ENCODE results near the gene TMEM222. TPM values are rescaled to one million over a fixed set of nuclear protein-coding genes. Genes with fewer than 3 reads are reported as not detected.
"Not testable (repeated sequence)": the region's sequence is repeated elsewhere in the genome, so short reads cannot be mapped to it uniquely, and the experiment has no call there.

TMEM222 gene
- total RNA-seq, 1 donor from 2014 or later = 43.4 TPM

DNA sequence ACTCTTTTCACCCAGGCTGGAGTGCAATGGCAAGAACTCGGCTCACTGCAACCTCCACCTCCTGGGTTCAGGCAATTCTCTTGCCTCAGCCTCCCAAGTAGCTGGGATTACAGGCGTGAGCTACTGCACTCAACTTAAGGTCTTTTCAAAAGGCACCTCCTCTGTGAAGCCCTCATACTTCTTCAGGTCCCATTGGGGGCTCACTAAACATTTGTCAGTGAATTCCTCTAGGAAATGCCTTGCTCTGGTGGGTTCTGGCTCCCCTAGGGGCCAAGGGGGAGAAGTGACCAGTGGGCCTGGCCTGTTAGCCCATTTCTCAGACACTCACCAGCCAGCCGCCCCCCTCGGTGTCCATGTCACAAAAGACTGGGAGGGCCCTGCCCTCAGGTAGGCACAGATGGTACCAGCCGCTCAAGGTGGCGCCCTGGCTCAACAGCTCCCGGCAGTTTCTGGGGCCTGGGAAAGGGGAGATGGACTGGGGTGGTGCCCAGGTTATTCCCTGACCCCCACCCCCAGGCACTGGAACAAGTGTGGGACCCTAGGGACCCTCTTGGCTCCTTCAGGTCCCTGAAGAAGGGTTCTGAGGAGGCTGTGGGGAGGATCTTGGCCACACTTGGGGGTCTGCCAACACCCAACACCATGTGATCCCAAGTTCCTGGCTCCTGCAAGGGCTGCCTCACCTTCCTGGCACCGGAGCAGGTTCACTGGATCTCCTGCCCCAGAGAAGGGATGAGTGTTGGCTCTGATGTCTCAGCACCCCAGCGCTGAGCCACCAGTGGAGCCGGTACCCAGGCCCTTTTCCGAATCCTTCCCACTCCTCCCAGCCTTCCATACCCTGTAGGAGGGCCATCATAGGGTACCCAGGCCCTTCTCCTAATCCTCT lies 51.1 kb downstream of the TMEM222 start:
- intact Hi-C loops (cut with micrococcal nuclease) = no loop called here

DNA sequence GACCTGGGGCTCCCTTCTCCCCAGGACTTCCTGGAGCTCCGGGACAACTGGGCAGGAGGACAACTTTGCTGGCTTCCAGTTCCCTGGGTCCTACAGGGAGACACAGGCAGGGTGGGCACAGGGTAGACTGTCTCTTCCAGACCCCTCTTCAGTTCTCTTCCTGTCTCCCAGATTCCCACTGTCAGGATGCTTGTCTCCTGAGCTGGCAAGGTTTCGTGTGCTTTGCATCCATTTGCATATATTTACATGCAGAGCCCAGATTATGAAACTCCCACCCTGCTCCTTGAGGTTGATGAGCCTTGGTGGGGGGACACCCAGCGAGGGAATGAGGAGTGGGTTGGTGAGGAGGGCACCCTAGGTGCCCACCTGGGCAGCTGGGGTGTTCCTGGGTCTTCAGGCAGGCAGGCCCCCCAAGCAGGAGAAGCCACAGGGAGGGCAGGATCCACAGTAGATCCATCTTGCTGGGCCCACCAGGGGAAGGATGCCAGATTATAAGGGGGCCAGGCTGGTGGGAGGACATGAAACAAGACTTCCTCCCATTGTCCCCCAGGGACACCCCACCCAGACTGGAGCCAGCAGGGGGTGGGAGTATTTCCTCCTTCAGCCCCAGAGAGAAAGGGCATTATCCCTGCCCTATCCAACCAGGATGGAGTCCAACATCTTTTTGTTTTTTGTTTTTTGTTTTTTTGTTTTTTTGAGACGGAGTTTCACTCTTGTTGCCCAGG lies 52.6 kb downstream of the TMEM222 start, which contains the start of gene FCN3:
Gene FCN3 (minus strand): TSS at position 463 of the 725 bp plus-strand sequence. CDS start 6 bp downstream, at position 457.
- intact Hi-C loops (cut with micrococcal nuclease) = no loop called here

DNA sequence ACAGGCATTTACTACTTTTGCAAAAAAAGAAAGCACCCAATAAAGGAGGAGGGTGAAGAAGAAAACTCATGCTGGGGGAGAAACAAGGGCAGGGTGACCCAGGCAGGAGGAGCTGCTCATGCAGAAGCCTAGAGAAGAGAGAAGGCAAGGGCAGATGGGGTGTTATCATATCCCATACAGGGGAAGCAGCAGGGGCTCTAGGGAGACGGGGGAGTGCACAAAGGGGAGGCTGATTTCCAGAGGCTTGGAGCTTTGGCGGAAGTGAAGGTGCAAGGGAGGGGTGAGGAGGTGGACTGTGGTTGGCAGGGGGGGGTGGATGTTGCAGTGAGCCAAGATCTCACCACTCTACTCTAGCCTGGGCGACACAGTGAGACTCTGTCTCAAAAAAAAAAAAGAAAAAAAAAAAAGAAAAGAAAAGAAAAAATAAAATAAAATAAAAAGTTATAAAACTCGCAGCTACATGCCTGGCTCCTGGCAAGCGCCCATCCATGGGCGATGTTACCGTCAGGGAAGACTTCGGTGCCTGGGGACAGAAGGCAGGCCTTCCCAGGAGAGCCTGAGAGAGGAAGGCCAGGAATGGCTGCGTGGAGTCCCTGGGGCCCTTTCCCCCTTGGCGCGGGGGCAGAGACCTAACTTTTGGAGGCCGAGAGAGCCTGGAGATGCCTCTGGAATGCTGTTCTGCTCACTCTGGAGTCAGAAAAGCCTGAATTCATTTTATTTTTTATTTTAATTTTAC lies 56.0 kb downstream of the TMEM222 start:
- intact Hi-C loops (cut with micrococcal nuclease) = no loop called here

DNA sequence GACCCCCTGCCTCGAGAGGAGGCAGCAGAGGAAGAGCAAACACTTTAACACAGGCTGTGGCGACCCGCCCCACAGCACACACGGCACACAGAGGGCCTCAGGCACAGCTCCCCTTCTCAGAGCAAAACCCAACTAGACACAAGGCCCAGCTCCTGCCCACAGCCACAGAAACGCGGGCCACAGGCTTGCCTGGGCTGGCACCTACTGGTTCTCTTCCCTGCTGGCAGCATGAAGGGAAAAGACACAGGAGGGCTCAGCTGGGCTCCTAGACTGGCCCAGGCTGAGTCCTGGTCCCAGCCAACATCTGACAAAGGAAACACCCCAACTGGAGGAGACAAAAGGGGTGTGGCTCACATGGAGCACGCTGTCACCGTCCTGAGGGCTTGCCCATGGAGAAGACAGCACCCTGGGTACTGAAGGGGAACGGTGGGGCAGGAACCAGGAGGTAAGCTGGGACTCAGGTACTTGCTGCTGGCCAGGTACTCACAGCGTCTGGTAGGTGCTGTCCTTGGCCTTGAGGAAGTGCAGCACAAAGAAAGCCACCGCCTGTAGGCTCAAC lies 57.7 kb downstream of the TMEM222 start:
- intact Hi-C loops (cut with micrococcal nuclease) = no loop called here

DNA sequence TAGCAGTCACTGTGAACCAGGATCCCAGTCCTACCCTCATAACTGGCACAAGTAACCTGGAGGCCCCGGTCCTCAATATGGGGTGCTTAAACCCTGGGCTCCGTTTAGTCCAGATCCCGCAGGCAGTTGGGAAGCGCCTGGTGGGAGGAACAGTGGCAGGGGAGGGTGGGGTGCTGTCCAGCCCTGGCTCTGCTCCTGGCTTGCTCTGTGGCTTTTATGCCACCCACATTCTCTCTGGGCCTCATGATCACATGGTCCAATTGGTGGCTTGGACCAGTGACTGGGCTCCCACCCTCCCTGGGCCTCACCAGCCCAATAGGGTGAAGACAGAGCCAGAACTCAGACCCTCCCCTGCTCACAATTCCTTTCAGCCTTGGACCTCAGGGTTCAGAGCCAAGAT lies 58.3 kb downstream of the TMEM222 start:
- intact Hi-C loops (cut with micrococcal nuclease) = no loop called here

DNA sequence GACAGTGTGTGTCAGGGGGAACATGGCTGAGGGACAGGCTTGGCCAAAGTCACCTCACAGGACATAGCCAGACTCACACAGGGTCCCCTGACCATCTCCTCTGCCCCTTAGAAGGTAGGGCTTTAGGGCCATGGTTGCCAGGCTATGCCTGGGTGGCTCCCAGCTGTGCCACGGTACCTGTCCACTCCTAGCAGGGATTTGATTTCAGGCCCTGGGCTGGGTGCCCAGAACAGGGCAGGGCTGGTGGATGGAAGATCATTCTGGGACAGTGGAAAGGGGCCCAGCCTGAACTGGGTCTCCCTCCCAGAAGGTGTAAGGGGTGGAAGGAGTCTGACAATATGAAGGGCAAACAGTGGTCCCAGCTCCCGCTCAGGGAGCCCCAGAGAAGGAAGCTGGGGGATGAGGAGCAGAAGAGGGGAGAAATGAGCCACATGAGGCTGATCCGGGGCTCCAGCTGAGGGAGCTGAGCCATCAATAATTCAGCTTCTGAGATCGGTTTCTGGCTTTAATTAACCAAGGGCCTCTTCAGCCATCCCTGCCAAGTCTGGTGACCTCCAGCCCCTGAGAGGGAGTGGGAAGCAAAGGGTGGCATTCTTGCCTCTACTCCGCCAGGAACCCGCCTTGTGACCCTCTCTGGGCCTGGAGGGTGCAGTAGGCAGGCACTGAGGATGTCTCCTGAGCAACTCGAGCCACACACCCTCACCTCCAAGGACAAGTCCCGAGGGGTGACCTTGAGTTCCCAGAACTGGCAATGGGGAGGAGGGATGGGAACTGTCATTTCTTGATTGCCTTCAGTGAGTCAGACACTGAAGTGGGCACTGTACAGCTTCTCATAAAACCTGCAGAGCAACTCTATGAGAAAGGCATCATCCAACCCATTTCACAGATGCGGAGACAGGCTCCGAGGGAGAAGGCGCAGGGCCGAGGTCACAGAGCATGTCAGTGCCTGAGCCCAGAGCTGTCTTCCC lies 59.1 kb downstream of the TMEM222 start:
- intact Hi-C loops (cut with micrococcal nuclease) = no loop called here

DNA sequence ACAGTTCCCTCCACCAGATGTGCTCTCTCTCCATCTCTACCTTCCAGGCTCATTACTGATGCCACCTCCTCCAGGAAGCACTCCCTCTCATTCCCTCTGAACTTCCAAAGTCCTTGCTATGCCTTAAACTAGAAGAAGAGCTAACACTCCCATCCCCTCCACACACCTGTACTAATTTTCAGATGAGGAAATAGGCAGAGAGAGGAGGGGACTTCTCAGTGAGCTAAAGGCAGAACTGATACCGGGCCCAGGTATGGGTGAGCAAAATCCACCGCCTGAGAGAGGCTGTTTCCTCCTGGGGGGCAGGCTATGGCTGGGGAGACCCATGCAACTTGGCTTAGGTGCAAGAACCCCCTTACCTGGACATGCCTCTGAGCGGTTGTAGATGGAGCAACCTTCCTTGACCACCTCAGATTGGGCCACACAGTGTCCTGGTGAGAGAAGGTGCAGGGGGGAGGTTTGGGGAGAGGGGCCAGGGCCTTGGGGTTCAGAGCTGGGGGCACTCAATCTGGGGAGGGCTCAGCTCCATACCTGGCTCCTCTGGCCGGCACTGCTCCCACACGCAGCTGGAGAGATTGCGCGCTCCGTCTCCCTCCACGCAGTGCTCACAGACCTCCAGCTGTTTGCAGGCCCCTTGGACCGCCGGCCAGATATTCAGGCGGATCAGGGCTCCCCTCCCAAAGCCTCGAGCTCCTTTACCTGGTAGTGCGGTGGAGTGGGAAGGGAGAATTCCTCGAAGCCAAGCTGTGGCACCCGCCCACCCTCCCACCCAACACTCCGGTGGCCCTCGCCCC lies 60.2 kb downstream of the TMEM222 start:
- intact Hi-C loops (cut with micrococcal nuclease) = no loop called here

DNA sequence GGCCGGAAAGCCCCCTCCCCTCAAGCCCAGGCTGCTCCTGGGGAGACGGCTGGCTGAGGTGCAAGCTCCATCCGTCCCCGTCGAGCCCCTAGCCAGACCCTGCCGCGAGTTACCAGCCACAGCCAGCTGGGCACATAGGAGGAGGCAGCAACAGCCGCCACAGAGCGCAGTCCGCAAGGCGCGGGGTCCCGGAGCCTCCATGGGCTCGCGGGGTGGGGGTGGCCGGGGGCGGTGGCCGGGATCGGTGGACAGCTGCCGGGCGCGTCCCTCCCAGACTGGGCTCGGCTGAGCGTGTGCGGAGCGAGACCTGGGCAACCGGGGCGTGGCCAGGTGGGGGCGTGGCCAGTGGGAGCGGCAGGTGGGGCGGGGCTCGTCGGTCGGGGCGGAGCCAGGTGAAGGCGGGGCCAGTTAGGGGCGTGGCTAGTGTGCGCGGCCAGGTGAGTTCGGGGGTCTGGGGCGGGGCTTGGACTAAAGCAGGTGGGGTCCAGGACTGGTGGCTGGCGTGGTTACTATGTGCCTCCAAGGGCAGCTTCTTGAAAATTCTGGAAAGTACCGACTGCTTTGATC lies 61.2 kb downstream of the TMEM222 start, which contains the start of gene CD164L2:
Gene CD164L2 (minus strand): TSS at position 295 of the 567 bp plus-strand sequence. CDS start 94 bp downstream, at position 201.
- intact Hi-C loops (cut with micrococcal nuclease) = loop anchor here (1.0 kb wide), 3 partner anchors 9 to 26 kb away; partner anchors contain the start of gene GPR3

DNA sequence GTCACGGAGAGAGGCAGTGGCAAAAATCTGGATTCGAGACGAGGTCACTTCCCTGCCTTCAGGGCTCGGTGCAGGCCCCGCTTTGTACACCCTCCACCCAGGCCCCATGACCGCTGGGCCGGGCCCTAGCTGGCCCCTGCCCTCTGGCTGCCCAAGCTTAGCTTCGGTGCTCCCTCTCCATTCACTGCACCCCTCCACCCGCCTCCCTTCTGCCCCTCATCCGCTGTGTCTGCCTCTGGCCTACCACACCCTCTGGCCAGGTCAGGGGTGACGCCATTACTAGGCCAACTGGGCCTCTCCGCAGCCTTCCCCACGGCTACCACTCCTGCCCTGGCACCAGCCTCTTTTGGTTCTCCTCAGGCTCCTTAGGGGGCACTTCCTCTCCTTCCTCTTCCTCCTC lies 61.7 kb downstream of the TMEM222 start:
- intact Hi-C loops (cut with micrococcal nuclease) = loop anchor here (1.0 kb wide), 3 partner anchors 9 to 26 kb away; partner anchors contain the start of gene GPR3

DNA sequence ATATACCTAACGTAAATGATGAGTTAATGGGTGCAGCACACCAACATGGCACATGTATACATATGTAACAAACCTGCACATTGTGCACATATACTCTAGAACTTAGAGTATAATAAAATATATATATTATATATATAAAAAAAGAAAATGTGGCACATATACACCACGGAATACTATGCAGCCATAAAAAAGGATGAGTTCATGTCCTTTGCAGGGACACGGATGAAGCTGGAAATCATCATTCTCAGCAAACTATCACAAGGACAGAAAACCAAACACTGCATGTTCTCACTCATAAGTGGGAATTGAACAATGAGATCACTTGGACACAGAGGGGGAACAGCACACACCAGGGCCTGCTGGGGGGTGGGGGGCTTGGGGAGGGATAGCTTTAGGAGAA lies 62.8 kb downstream of the TMEM222 start:
- intact Hi-C loops (cut with micrococcal nuclease) = not testable (repeated sequence)

Other genes with a start within 250 kb of the TMEM222 start
- gene SLC9A1, start 167.0 kb upstream of the TMEM222 start, total RNA-seq = 28.0 and 30.0 TPM in 2 replicates
- gene WDTC1, start 87.5 kb upstream of the TMEM222 start, total RNA-seq = 31.6 and 33.2 TPM in 2 replicates
- gene SYTL1, start 19.9 kb downstream of the TMEM222 start, total RNA-seq = 104 and 105 TPM in 2 replicates
- 14.7 and 15.5 TPM in 2 replicates for gene MAP3K6, start 44.8 kb downstream of the TMEM222 start, total RNA-seq
- gene FCN3, start 52.7 kb downstream of the TMEM222 start, total RNA-seq = not detected in 2 replicates
- not detected in 2 replicates for gene CD164L2, start 61.2 kb downstream of the TMEM222 start, total RNA-seq
- gene GPR3, start 70.5 kb downstream of the TMEM222 start, total RNA-seq = 0.32 and 0.56 TPM in 2 replicates
- 124 and 127 TPM in 2 replicates for gene WASF2, start 168.0 kb downstream of the TMEM222 start, total RNA-seq

Data from T-helper 1 cell treated with Interleukin-12 subunit alpha and Interleukin-12 subunit beta and Interleukin-4 antibody, amounts not matched to agents 30 ng/mL and 1 ng/mL, for 36 hours (primary cell).